ENCODE measurements around the gene C16orf74.

Gene C16orf74

DNA sequence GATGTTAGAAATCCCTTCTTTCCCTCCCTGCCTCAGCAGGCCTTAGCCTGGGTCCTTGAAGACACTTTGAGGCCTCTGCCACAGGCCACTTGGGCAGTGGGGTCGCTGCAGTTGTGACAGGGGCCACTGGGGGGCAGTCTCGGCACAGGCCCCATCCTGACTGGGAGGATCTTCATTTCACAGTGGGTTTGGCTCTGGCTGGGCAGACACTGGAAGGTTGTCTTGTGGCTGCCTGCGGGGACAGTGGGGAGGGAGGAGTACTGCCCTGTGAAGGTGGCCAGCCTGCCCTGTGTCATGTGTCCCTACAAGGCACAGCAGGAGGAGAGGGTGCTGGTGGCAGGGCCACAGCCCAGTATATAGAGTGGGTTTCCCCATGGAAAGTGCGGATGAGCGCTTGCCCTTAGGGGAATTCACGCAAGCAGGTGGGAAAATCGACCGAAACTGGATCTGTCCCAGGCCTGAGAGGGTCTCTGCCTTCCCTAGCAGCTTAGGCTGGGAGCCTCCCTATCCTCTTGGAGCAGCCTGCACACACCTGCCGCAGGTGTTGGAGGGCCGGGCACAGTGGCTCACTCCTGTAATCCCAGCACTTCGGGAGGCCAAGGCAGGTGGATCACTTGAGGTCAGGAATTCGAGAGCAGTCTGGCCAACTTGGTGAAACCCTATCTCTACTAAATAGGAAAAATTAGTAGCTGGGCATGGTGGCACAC, 90.9 kb downstream of the C16orf74 start:
- TF ChIP-seq, protein P1, sequence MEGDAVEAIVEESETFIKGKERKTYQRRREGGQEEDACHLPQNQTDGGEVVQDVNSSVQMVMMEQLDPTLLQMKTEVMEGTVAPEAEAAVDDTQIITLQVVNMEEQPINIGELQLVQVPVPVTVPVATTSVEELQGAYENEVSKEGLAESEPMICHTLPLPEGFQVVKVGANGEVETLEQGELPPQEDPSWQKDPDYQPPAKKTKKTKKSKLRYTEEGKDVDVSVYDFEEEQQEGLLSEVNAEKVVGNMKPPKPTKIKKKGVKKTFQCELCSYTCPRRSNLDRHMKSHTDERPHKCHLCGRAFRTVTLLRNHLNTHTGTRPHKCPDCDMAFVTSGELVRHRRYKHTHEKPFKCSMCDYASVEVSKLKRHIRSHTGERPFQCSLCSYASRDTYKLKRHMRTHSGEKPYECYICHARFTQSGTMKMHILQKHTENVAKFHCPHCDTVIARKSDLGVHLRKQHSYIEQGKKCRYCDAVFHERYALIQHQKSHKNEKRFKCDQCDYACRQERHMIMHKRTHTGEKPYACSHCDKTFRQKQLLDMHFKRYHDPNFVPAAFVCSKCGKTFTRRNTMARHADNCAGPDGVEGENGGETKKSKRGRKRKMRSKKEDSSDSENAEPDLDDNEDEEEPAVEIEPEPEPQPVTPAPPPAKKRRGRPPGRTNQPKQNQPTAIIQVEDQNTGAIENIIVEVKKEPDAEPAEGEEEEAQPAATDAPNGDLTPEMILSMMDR (IDR thresholded peaks at IDR 0.05; ENCODE audit: low read depth, low read length), result peak; percentile 98
- no peak overlapping the region for H3K4me3 ChIP-seq (replicated peaks in 1 of 2; ENCODE audit: low read depth in 2 of 2, low read length in 2 of 2)

DNA sequence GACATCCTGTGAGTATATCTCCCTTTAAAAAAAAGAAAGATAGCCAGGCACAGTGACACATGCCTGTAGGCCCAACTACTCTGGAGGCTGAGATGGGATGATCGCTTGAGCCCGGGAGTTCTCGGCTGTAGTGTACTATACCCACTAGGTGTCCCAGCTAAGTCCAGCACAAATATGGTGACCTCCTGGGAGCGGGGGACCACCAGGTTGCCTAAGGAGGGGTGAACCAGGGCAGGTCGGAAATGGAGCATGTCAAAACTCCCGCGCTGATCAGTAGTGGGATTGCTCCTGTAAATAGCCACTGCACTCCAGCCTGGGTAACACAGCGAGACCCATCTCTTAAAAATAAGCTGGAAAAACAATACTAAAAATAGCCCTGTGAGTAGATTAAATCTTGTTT, 91.6 kb downstream of the C16orf74 start:
- H3K4me3 ChIP-seq (replicated peaks in 1 of 2; ENCODE audit: low read depth in 2 of 2, low read length in 2 of 2), result no peak overlapping the region
- TF ChIP-seq, protein P1 (IDR thresholded peaks at IDR 0.05; ENCODE audit: low read depth, low read length), result no peak
- no peak for DNase-seq (ENCODE audit: low read depth in 2 of 2)

More for the DNA sequence above, 90.9 kb downstream of the C16orf74 start:
- peak; percentile 67 for DNase-seq (ENCODE audit: low read depth in 2 of 2)

DNA sequence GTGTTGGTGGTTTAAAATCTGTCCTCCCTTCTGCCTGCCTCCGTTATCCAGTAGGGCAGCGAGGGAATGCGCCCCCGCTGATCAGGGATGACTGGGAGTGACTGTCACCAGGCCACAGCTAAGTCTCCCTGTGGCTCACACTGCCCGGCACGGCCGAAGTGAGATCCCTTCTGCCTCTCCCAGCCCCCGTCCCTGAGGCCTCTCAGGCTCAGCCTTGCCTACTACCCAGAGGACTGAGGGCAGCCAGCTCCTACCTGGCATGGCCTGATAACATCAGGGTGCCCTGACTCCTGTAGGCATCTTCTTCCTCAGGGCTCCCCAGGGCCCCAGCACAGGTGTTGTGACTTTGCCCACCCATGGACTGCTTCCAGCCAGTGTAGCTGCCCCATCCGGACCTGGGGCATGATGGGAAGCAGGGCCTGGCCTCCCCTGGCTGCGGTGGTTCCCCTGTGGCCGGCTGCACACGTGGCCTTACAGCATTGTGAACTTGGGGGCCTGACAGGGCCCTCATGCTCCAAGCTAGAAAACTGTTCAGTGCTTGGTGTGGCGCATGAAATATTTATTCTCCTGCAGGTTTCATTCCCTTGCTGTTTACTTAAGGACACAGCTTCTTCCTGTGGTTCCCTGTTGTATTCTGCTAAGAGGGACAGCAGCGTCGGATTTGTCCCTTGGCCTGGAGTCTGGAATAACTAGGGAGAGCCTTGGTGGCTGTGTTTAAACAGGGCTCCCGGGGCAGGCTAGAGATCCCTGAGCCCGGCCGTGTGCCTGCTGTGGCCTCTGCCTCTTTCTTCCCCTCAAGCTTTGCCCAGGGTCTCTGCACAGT, 92.2 kb downstream of the C16orf74 start:
- TF ChIP-seq, protein P1 (IDR thresholded peaks at IDR 0.05; ENCODE audit: low read depth, low read length), result no peak
- H3K4me3 ChIP-seq (replicated peaks in 1 of 2; ENCODE audit: low read depth in 2 of 2, low read length in 2 of 2), result no peak overlapping the region
- DNase-seq (ENCODE audit: low read depth in 2 of 2), result no peak

DNA sequence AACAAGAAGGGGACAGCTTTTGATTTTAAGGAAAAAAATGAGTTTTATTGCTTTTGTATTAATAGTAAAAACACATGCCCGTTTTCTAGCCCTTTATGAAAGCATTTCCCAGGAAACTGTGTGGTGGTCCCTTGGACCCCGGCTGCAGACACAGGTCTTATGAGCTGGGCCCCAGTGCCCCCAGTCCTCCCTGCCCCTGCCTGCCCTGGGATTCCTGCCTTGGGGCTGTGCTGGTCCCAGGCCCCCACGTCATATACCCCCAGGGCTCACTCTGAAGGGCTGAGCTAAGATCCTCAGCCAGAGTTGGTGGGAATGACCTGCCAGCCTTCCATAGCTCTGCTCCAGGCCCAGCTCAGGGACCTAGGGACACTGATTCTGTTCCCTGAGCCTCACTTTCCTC, 92.9 kb downstream of the C16orf74 start:
- H3K4me3 ChIP-seq (replicated peaks in 1 of 2; ENCODE audit: low read depth in 2 of 2, low read length in 2 of 2), result no peak overlapping the region
- no peak for DNase-seq (ENCODE audit: low read depth in 2 of 2)
- TF ChIP-seq, protein P1 (IDR thresholded peaks at IDR 0.05; ENCODE audit: low read depth, low read length), result no peak

Data from cardiac fibroblast (primary cell).